HEK293T (cell line): ENCODE data around the gene TRIM2.
"Not testable (repeated sequence)": the region's sequence is repeated elsewhere in the genome, so short reads cannot be mapped to it uniquely, and the experiment has no call there.

Experiments used
- CTCF ChIA-PET: fragments of 350-600 bp; formaldehyde crosslinking; extraction: SDS; loops from one replicate; lab custom pipeline; 2021; ENCODE audit warnings: antibody characterized with exemption, inconsistent platforms; lab: Yijun Ruan, JAX
- POLR2A ChIA-PET: fragments of 350-600 bp; formaldehyde crosslinking; extraction: SDS; loops from one replicate; lab custom pipeline; 2020; ENCODE audit warnings: antibody characterized with exemption, inconsistent platforms; lab: Yijun Ruan, JAX
- DNase-seq: peaks from one replicate; pipeline ENCODE4 v3.0.0; 2012; ENCODE audit warnings: mixed read lengths; ENCODE audit errors: extremely low spot score
- ARNT ChIP-seq: fragments of 450-650 bp; IDR thresholded peaks from 2 replicates; pipeline ENCODE4 v1.6.1; 2017; ENCODE audit warnings: mild to moderate bottlenecking
- BHLHE40 ChIP-seq: fragments of 450-650 bp; IDR thresholded peaks from 2 replicates; pipeline ENCODE4 v1.6.1; 2016; ENCODE audit warnings: mild to moderate bottlenecking, moderate library complexity, borderline replicate concordance
- CTBP1 ChIP-seq: fragments of 450-650 bp; IDR thresholded peaks from 2 replicates; pipeline ENCODE4 v1.6.1; 2016; ENCODE audit warnings: borderline replicate concordance
- ELF4 ChIP-seq: fragments of 450-650 bp; IDR thresholded peaks from 2 replicates; pipeline ENCODE4 v1.6.1; 2017; ENCODE audit warnings: antibody characterized with exemption
- FOXA1 ChIP-seq: fragments of 450-650 bp; IDR thresholded peaks from 2 replicates; pipeline ENCODE4 v1.6.1; 2016; ENCODE audit warnings: mild to moderate bottlenecking
- FOXK2 ChIP-seq: fragments of 450-650 bp; IDR thresholded peaks from 2 replicates; pipeline ENCODE4 v1.6.1; 2016; ENCODE audit warnings: mild to moderate bottlenecking
- FOXM1 ChIP-seq: fragments of 450-650 bp; IDR thresholded peaks from 2 replicates; pipeline ENCODE4 v1.6.1; 2017; ENCODE audit warnings: mild to moderate bottlenecking, borderline replicate concordance
- HDGF ChIP-seq: fragments of 450-650 bp; IDR thresholded peaks from 2 replicates; pipeline ENCODE4 v1.6.1; 2017; ENCODE audit warnings: antibody characterized with exemption, borderline replicate concordance
- L3MBTL2 ChIP-seq: fragments of 450-650 bp; conservative IDR thresholded peaks from 2 replicates; pipeline ENCODE4 v1.6.1; 2016; ENCODE audit warnings: mild to moderate bottlenecking
- LEF1 ChIP-seq: fragments of 450-650 bp; IDR thresholded peaks from 2 replicates; pipeline ENCODE4 v1.6.1; 2017; ENCODE audit warnings: mild to moderate bottlenecking, borderline replicate concordance
- NFRKB ChIP-seq: fragments of 450-650 bp; IDR thresholded peaks from 2 replicates; pipeline ENCODE4 v1.6.1; 2016; ENCODE audit warnings: mild to moderate bottlenecking, moderate library complexity
- PKNOX1 ChIP-seq: fragments of 450-650 bp; IDR thresholded peaks from 2 replicates; pipeline ENCODE4 v1.6.1; 2016
- SP1 ChIP-seq: fragments of 450-650 bp; IDR thresholded peaks from 2 replicates; pipeline ENCODE4 v1.6.1; 2017
- SUZ12 ChIP-seq: fragments of 450-650 bp; IDR thresholded peaks from 2 replicates; pipeline ENCODE4 v1.6.1; 2016; ENCODE audit warnings: mild to moderate bottlenecking
- TARDBP ChIP-seq: fragments of 450-650 bp; IDR thresholded peaks from 2 replicates; pipeline ENCODE4 v1.6.1; 2016
- ZNF384 ChIP-seq: fragments of 450-650 bp; IDR thresholded peaks from 2 replicates; pipeline ENCODE4 v1.6.1; 2016

TRIM2 gene

GRCh38 chr4:153198719-153199118, 5.5 kb upstream of the TRIM2 start:
- CTCF ChIA-PET = no interaction called here
- POLR2A ChIA-PET = no interaction called here
- no peak for TF ChIP-seq BHLHE40
- no peak for TF ChIP-seq ZNF384
- TF ChIP-seq SUZ12 = no peak
- no peak for TF ChIP-seq FOXK2
- TF ChIP-seq TARDBP = no peak
- TF ChIP-seq SP1 = no peak
- TF ChIP-seq CTBP1 = no peak
- TF ChIP-seq NFRKB = no peak
- TF ChIP-seq PKNOX1 = no peak
- TF ChIP-seq FOXA1 = no peak
- TF ChIP-seq L3MBTL2 = no peak
- TF ChIP-seq HDGF = no peak
- no peak for TF ChIP-seq FOXM1
- no peak for TF ChIP-seq ARNT
- no peak for TF ChIP-seq ELF4
- DNase-seq = no peak

GRCh38 chr4:153203746-153204145, 497 bp upstream of the TRIM2 start:
- CTCF ChIA-PET = interaction anchor here (0.7 to 4.1 kb wide), 6 partner anchors 9 to 224 kb away, joined by 3 to 17 read pairs (median 6); no protein-coding TSS in a partner anchor
- DNase-seq = not testable (repeated sequence)
- POLR2A ChIA-PET = interaction anchor here (0.9 to 2.2 kb wide), 8 partner anchors 12 to 51 kb away, joined by 3 to 18 read pairs (median 4); no protein-coding TSS in a partner anchor
- peak; percentile 52 for TF ChIP-seq PKNOX1

GRCh38 chr4:153204728-153205648, 745 bp downstream of the TRIM2 start:
- TF ChIP-seq ARNT (no peak; the same call in none of the 2 replicates), SP1 (no peak), CTBP1 (peak; percentile 51; the same call in 1 of the 2 replicates), TARDBP (no peak)
- DNase-seq = peak; percentile 36
- CTCF ChIA-PET = interaction anchor here (0.6 to 4.1 kb wide), 11 partner anchors 8 to 121 kb away, joined by 3 to 17 read pairs (median 3); no protein-coding TSS in a partner anchor
- POLR2A ChIA-PET = interaction anchor here (0.5 to 2.2 kb wide), 10 partner anchors 8 to 141 kb away, joined by 3 to 18 read pairs (median 4); no protein-coding TSS in a partner anchor

GRCh38 chr4:153205757-153206156, 1.5 kb downstream of the TRIM2 start:
- ChIA-PET CTCF (interaction anchor here (0.6 to 4.1 kb wide), 4 partner anchors 8 to 63 kb away, joined by 3 to 17 read pairs (median 3); no protein-coding TSS in a partner anchor), POLR2A (interaction anchor here (2.2 kb wide), 1 partner anchor 18 kb away, joined by 10 read pairs; no protein-coding TSS in a partner anchor)
- no peak for DNase-seq
- TF ChIP-seq FOXM1 (no peak), L3MBTL2 (no peak), CTBP1 (no peak), ZNF384 (no peak), TARDBP (no peak), NFRKB (no peak), FOXA1 (no peak), PKNOX1 (no peak)

GRCh38 chr4:153206534-153206933, 2.3 kb downstream of the TRIM2 start:
- TF ChIP-seq CTBP1 = no peak
- TF ChIP-seq ZNF384 = no peak
- no peak for TF ChIP-seq L3MBTL2
- TF ChIP-seq ARNT = no peak
- TF ChIP-seq NFRKB = no peak
- TF ChIP-seq ELF4 = no peak
- no peak for TF ChIP-seq PKNOX1
- no peak for TF ChIP-seq SUZ12
- TF ChIP-seq FOXK2 = no peak
- no peak for TF ChIP-seq BHLHE40
- no peak for TF ChIP-seq SP1
- TF ChIP-seq HDGF = no peak
- no peak for TF ChIP-seq TARDBP
- TF ChIP-seq FOXA1 = no peak
- TF ChIP-seq FOXM1 = no peak
- TF ChIP-seq LEF1 = no peak

More at GRCh38 chr4:153206534-153206933, 2.3 kb downstream of the TRIM2 start:
- CTCF ChIA-PET = interaction anchor here (1.2 to 4.1 kb wide), 3 partner anchors 11 to 64 kb away, joined by 3 to 17 read pairs (median 4); no protein-coding TSS in a partner anchor
- POLR2A ChIA-PET = no interaction called here
- DNase-seq = no peak
